GM13976 (cell line): ENCODE results near the gene TRMT13.

Experiments used
- DNase-seq: peaks from one replicate; pipeline ENCODE4 v3.0.0; 2012; ENCODE audit warnings: low spot score
- CTCF ChIP-seq: IDR thresholded peaks from 2 replicates; pipeline ENCODE4 v1.5.1; 2012; ENCODE audit warnings: borderline replicate concordance, mild to moderate bottlenecking; ENCODE audit not compliant: insufficient read depth; ENCODE audit errors: extremely low read depth, missing control alignments, control extremely low read depth
- in situ Hi-C: fragments of 300-500 bp; cut with MboI; formaldehyde crosslinking; loops from one replicate; pipeline ENCODE4 v1.12.0; 2022; ENCODE audit warnings: low sequenced_read_pairs, mixed read lengths, inconsistent platforms; ENCODE audit not compliant: unreplicated experiment

Gene TRMT13

GRCh38 chr1:100132566-100133477 is at the start of gene TRMT13, which contains the start of gene SASS6:
Gene TRMT13, plus strand, starts transcription at chr1:100133163. Its CDS starts 6 bp downstream, at chr1:100133169.
Gene SASS6, minus strand, starts transcription at chr1:100132930. Its CDS starts 116 bp downstream, at chr1:100132814.
- TF ChIP-seq CTCF: no peak
- in situ Hi-C loops: loop anchor here (10.0 kb wide), 1 partner anchor 318 kb away; no protein-coding TSS in a partner anchor
- peak; percentile 88 for DNase-seq

- TF ChIP-seq CTCF: no peak
- in situ Hi-C loops: no loop called here
- no peak for DNase-seq
Observed at GRCh38 chr1:100087396-100087795, 45.6 kb upstream of the TRMT13 start.

GRCh38 chr1:100089082-100089481 is 43.9 kb upstream of the TRMT13 start:
- TF ChIP-seq CTCF: no peak
- in situ Hi-C loops: no loop called here
- DNase-seq: no peak

GRCh38 chr1:100090471-100090870 is 42.5 kb upstream of the TRMT13 start:
- no peak for DNase-seq
- in situ Hi-C loops: no loop called here

GRCh38 chr1:100100202-100100601 is 32.8 kb upstream of the TRMT13 start:
- DNase-seq: no peak
- in situ Hi-C loops: no loop called here
- no peak for TF ChIP-seq CTCF

More at GRCh38 chr1:100090471-100090870, 42.5 kb upstream of the TRMT13 start:
- TF ChIP-seq CTCF: no peak

GRCh38 chr1:100101564-100101963 is 31.4 kb upstream of the TRMT13 start:
- DNase-seq: no peak
- in situ Hi-C loops: no loop called here
- TF ChIP-seq CTCF: no peak
